ENCODE data around the gene FBXL17. TPM values are rescaled to one million over a fixed set of nuclear protein-coding genes. Genes with fewer than 3 reads are reported as not detected.

The FBXL17 gene
- total RNA-seq, 2 experiments from 2014 or later: 9.2 to 10.0 TPM

GRCh38 chr5:107857785-107858184 lies 524.1 kb downstream of the FBXL17 start:
- H3K36me3 Mint-ChIP-seq (ENCODE audit: low read depth): no peaks in the 10 kb centered on the region
- H3K27ac Mint-ChIP-seq: no peak overlapping the region
- H3K4me1 Mint-ChIP-seq: no peaks in the 10 kb centered on the region
- CTCF ChIA-PET: no interaction called here
- H3K9me3 Mint-ChIP-seq: no peaks in the 10 kb centered on the region
- H3K27me3 Mint-ChIP-seq: no peaks in the 10 kb centered on the region
- POLR2A ChIA-PET: no interaction called here
- no peak overlapping the region for H3K4me3 Mint-ChIP-seq
- DNase-seq: no peak

GRCh38 chr5:107855171-107855570 lies 526.7 kb downstream of the FBXL17 start:
- H3K27me3 Mint-ChIP-seq: no peaks in the 10 kb centered on the region
- no peak for DNase-seq
- no peak overlapping the region for H3K27ac Mint-ChIP-seq
- H3K4me3 Mint-ChIP-seq: no peak overlapping the region
- ChIA-PET CTCF (no interaction called here), POLR2A (no interaction called here)
- H3K36me3 Mint-ChIP-seq (ENCODE audit: low read depth): no peaks in the 10 kb centered on the region
- no peaks in the 10 kb centered on the region for H3K9me3 Mint-ChIP-seq
- H3K4me1 Mint-ChIP-seq: no peaks in the 10 kb centered on the region

GRCh38 chr5:107853696-107854095 lies 528.2 kb downstream of the FBXL17 start:
- H3K27ac Mint-ChIP-seq: no peak overlapping the region
- no peak for DNase-seq
- POLR2A ChIA-PET: no interaction called here
- H3K4me1 Mint-ChIP-seq: no peaks in the 10 kb centered on the region
- H3K27me3 Mint-ChIP-seq: peaks cover 2% of the 10 kb centered on the region
- CTCF ChIA-PET: no interaction called here
- H3K36me3 Mint-ChIP-seq (ENCODE audit: low read depth): no peaks in the 10 kb centered on the region
- no peaks in the 10 kb centered on the region for H3K9me3 Mint-ChIP-seq
- H3K4me3 Mint-ChIP-seq: no peak overlapping the region

- ChIA-PET POLR2A (no interaction called here), CTCF (no interaction called here)
- H3K4me3 Mint-ChIP-seq: no peak overlapping the region
- H3K27me3 Mint-ChIP-seq: peaks cover 2% of the 10 kb centered on the region
- no peaks in the 10 kb centered on the region for H3K9me3 Mint-ChIP-seq
- H3K36me3 Mint-ChIP-seq (ENCODE audit: low read depth): no peaks in the 10 kb centered on the region
- DNase-seq: no peak
- H3K27ac Mint-ChIP-seq: no peak overlapping the region
- H3K4me1 Mint-ChIP-seq: no peaks in the 10 kb centered on the region
Measured at GRCh38 chr5:107853031-107853430, 528.9 kb downstream of the FBXL17 start.

- CTCF ChIA-PET: no interaction called here
- H3K4me1 Mint-ChIP-seq: no peaks in the 10 kb centered on the region
- no peak for DNase-seq
- no peak overlapping the region for H3K27ac Mint-ChIP-seq
- H3K4me3 Mint-ChIP-seq: no peak overlapping the region
- H3K27me3 Mint-ChIP-seq: peaks cover 16% of the 10 kb centered on the region
- no peaks in the 10 kb centered on the region for H3K9me3 Mint-ChIP-seq
- H3K36me3 Mint-ChIP-seq (ENCODE audit: low read depth): no peaks in the 10 kb centered on the region
- POLR2A ChIA-PET: no interaction called here
Measured at GRCh38 chr5:107849118-107849517, 532.8 kb downstream of the FBXL17 start.

- peaks cover 23% of the 10 kb centered on the region for H3K27me3 Mint-ChIP-seq
- ChIA-PET CTCF (no interaction called here), POLR2A (no interaction called here)
- H3K9me3 Mint-ChIP-seq: no peaks in the 10 kb centered on the region
- no peak overlapping the region for H3K27ac Mint-ChIP-seq
- H3K4me3 Mint-ChIP-seq: no peak overlapping the region
- H3K36me3 Mint-ChIP-seq (ENCODE audit: low read depth): no peaks in the 10 kb centered on the region
- no peaks in the 10 kb centered on the region for H3K4me1 Mint-ChIP-seq
- DNase-seq: no peak
Measured at GRCh38 chr5:107840592-107840991, 541.3 kb downstream of the FBXL17 start.

- ChIA-PET CTCF (no interaction called here), POLR2A (no interaction called here)
- Mint-ChIP-seq H3K4me1 (no peaks in the 10 kb centered on the region), H3K27me3 (peaks cover 21% of the 10 kb centered on the region), H3K27ac (no peak overlapping the region), H3K9me3 (no peaks in the 10 kb centered on the region), H3K36me3 (ENCODE audit: low read depth) (no peaks in the 10 kb centered on the region), H3K4me3 (no peak overlapping the region)
- DNase-seq: no peak
Measured at GRCh38 chr5:107840161-107840560, 541.7 kb downstream of the FBXL17 start.

- H3K4me3 Mint-ChIP-seq: no peak overlapping the region
- H3K27ac Mint-ChIP-seq: no peak overlapping the region
- POLR2A ChIA-PET: no interaction called here
- no peaks in the 10 kb centered on the region for H3K4me1 Mint-ChIP-seq
- H3K27me3 Mint-ChIP-seq: peaks cover 2% of the 10 kb centered on the region
- H3K36me3 Mint-ChIP-seq (ENCODE audit: low read depth): no peaks in the 10 kb centered on the region
- no peaks in the 10 kb centered on the region for H3K9me3 Mint-ChIP-seq
- CTCF ChIA-PET: no interaction called here
- DNase-seq: no peak
Measured at GRCh38 chr5:107835096-107835495, 546.8 kb downstream of the FBXL17 start.

GRCh38 chr5:107832746-107833145 lies 549.2 kb downstream of the FBXL17 start:
- no peaks in the 10 kb centered on the region for H3K36me3 Mint-ChIP-seq (ENCODE audit: low read depth)
- ChIA-PET CTCF (no interaction called here), POLR2A (no interaction called here)
- H3K9me3 Mint-ChIP-seq: no peaks in the 10 kb centered on the region
- no peak overlapping the region for H3K27ac Mint-ChIP-seq
- no peak overlapping the region for H3K4me3 Mint-ChIP-seq
- H3K27me3 Mint-ChIP-seq: peaks cover 1% of the 10 kb centered on the region
- no peaks in the 10 kb centered on the region for H3K4me1 Mint-ChIP-seq
- DNase-seq: no peak

GRCh38 chr5:107831612-107832395 lies 550.1 kb downstream of the FBXL17 start:
- no peak overlapping the region for H3K27ac Mint-ChIP-seq
- CTCF ChIA-PET: no interaction called here
- no peak for DNase-seq
- H3K4me3 Mint-ChIP-seq: no peak overlapping the region
- H3K4me1 Mint-ChIP-seq: no peaks in the 10 kb centered on the region
- POLR2A ChIA-PET: no interaction called here
- H3K9me3 Mint-ChIP-seq: no peaks in the 10 kb centered on the region
- H3K27me3 Mint-ChIP-seq: peaks cover 1% of the 10 kb centered on the region
- no peaks in the 10 kb centered on the region for H3K36me3 Mint-ChIP-seq (ENCODE audit: low read depth)

- no peaks in the 10 kb centered on the region for H3K36me3 Mint-ChIP-seq (ENCODE audit: low read depth)
- H3K4me3 Mint-ChIP-seq: no peak overlapping the region
- ChIA-PET CTCF (no interaction called here), POLR2A (no interaction called here)
- peaks cover 1% of the 10 kb centered on the region for H3K27me3 Mint-ChIP-seq
- no peaks in the 10 kb centered on the region for H3K9me3 Mint-ChIP-seq
- H3K27ac Mint-ChIP-seq: no peak overlapping the region
- no peaks in the 10 kb centered on the region for H3K4me1 Mint-ChIP-seq
- no peak for DNase-seq
Measured at GRCh38 chr5:107830750-107831149, 551.1 kb downstream of the FBXL17 start.

GRCh38 chr5:107826311-107827000 lies 555.4 kb downstream of the FBXL17 start:
- H3K4me1 Mint-ChIP-seq: no peaks in the 10 kb centered on the region
- H3K9me3 Mint-ChIP-seq: peaks cover 3% of the 10 kb centered on the region
- H3K4me3 Mint-ChIP-seq: no peak overlapping the region
- no peak for DNase-seq
- H3K36me3 Mint-ChIP-seq (ENCODE audit: low read depth): no peaks in the 10 kb centered on the region
- no peak overlapping the region for H3K27ac Mint-ChIP-seq
- ChIA-PET CTCF (no interaction called here), POLR2A (no interaction called here)
- H3K27me3 Mint-ChIP-seq: peaks cover 1% of the 10 kb centered on the region

GRCh38 chr5:107824821-107825220 lies 557.1 kb downstream of the FBXL17 start:
- Mint-ChIP-seq H3K36me3 (ENCODE audit: low read depth) (no peaks in the 10 kb centered on the region), H3K27ac (no peak overlapping the region), H3K4me1 (no peaks in the 10 kb centered on the region), H3K9me3 (peaks cover 3% of the 10 kb centered on the region), H3K27me3 (peaks cover 2% of the 10 kb centered on the region), H3K4me3 (no peak overlapping the region)
- CTCF ChIA-PET: no interaction called here
- POLR2A ChIA-PET: no interaction called here
- no peak for DNase-seq

- no peak overlapping the region for H3K4me3 Mint-ChIP-seq
- H3K27ac Mint-ChIP-seq: no peak overlapping the region
- H3K4me1 Mint-ChIP-seq: no peaks in the 10 kb centered on the region
- H3K27me3 Mint-ChIP-seq: peaks cover 5% of the 10 kb centered on the region
- CTCF ChIA-PET: no interaction called here
- DNase-seq: no peak
- H3K36me3 Mint-ChIP-seq (ENCODE audit: low read depth): no peaks in the 10 kb centered on the region
- peaks cover 3% of the 10 kb centered on the region for H3K9me3 Mint-ChIP-seq
- POLR2A ChIA-PET: no interaction called here
Measured at GRCh38 chr5:107821288-107821687, 560.6 kb downstream of the FBXL17 start.

All from activated CD4-positive, alpha-beta memory T cell treated with anti-CD3 and anti-CD28 coated beads, Interleukin-2, amount 10 ng/mL, durations not matched to agents 7 days and 5 days (primary cell).